ENCODE measurements around the gene PARK7. TPM values are rescaled to one million over a fixed set of nuclear protein-coding genes. Genes with fewer than 3 reads are reported as not detected.

The PARK7 gene
- total RNA-seq, 2 experiments from 2014 or later, result 429 to 457 TPM

GRCh38 chr1:8003438-8004112 lies 42.1 kb downstream of the PARK7 start:
- H3K4me3 Mint-ChIP-seq, result no peak overlapping the region
- H3K9me3 Mint-ChIP-seq, result no peaks in the 10 kb centered on the region
- ChIA-PET CTCF (interaction anchor here (1.2 kb wide), 1 partner anchor 14 kb away, joined by 4 read pairs; no protein-coding TSS in a partner anchor), POLR2A (no interaction called here)
- intact Hi-C loops (cut with micrococcal nuclease), result no loop called here
- no peak for DNase-seq
- H3K4me1 Mint-ChIP-seq (ENCODE audit: low read depth), result no peaks in the 10 kb centered on the region
- no peak overlapping the region for H3K27ac Mint-ChIP-seq
- peaks cover 12% of the 10 kb centered on the region for H3K36me3 Mint-ChIP-seq
- H3K27me3 Mint-ChIP-seq, result no peaks in the 10 kb centered on the region

DNA sequence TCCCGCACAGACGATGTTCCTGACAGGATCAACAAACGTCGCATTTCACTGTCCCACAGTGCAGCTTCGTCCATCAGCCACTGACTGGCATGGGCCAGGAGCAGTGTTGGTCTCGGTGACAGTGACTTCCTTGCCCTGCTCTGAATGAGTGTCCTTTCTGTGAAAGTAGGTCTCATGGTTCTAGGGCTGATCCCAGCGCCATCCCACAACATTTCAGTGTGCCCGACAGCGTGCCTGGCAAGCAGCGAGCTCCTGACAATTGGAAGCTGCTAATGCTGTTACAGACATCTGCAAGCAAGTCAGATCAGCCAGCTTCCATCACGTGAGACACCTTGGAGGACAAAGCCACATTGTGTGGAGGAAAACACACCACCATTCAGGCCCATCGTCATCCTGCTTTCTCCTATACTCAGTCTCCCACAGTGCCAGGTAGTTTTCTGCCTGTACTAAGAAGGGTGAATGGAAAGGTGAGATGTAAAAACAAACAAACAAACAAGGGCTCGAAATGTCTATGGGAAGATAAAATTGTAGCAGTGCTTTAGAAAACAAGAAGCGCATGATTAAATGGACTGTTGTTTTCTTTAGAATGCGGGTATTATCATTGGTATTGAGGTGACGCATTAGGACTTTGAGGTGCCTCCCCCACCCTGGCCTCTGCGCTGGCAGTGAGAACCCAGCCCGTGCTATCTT lies 42.7 kb downstream of the PARK7 start:
- no peaks in the 10 kb centered on the region for H3K27me3 Mint-ChIP-seq
- DNase-seq, result no peak
- H3K27ac Mint-ChIP-seq, result no peak overlapping the region
- CTCF ChIA-PET, result interaction anchor here (1.1 to 1.2 kb wide), 2 partner anchors 11 to 13 kb away, joined by 4 read pairs; no protein-coding TSS in a partner anchor
- no peaks in the 10 kb centered on the region for H3K9me3 Mint-ChIP-seq
- peaks cover 12% of the 10 kb centered on the region for H3K36me3 Mint-ChIP-seq
- H3K4me3 Mint-ChIP-seq, result no peak overlapping the region
- no peaks in the 10 kb centered on the region for H3K4me1 Mint-ChIP-seq (ENCODE audit: low read depth)
- intact Hi-C loops (cut with micrococcal nuclease), result no loop called here
- POLR2A ChIA-PET, result no interaction called here

DNA sequence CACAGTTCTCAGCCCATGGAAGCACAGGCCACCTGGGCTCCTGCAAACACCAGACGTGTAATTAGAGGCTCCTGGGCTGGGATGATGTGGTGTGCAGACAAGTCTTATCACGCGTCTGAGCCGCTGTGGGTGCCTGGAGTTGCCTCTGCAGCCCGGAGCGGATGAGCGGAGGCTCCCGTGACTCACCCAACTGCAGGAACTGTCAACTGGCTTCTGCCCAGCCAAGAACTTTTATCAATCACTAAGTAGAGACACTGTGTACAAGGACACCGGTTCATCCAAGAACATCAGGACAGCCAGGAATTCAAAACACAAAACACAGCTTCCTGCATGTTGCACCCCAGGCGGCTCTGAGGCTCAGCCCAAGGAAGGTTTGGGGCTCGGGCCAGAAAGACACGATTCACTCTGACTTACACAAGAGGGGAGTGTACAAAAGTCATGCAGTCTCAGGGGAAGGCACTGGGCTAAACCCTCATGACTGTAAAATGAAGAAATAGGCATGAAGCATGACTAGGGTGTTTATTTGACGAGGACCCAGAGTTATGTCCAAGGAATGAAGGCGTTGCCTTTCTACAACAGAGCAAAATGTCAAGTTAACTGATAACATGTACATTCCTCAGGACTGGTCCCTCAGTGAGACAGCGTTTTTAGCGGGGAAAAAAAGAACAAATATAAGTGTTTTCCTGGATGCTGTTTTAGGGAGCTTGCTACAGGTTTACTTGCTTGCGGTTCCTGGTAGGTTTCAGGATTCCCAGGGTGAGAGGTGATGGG lies 43.5 kb downstream of the PARK7 start:
- no peak for DNase-seq
- Mint-ChIP-seq H3K4me3 (no peak overlapping the region), H3K4me1 (ENCODE audit: low read depth) (no peaks in the 10 kb centered on the region), H3K27me3 (no peaks in the 10 kb centered on the region), H3K36me3 (peaks cover 12% of the 10 kb centered on the region), H3K27ac (no peak overlapping the region), H3K9me3 (no peaks in the 10 kb centered on the region)
- intact Hi-C loops (cut with micrococcal nuclease), result no loop called here
- CTCF ChIA-PET, result interaction anchor here (1.1 to 1.2 kb wide), 2 partner anchors 10 to 12 kb away, joined by 4 read pairs; no protein-coding TSS in a partner anchor
- POLR2A ChIA-PET, result no interaction called here

GRCh38 chr1:8006037-8006963 lies 44.8 kb downstream of the PARK7 start:
- H3K36me3 Mint-ChIP-seq, result peaks cover 10% of the 10 kb centered on the region
- no peaks in the 10 kb centered on the region for H3K4me1 Mint-ChIP-seq (ENCODE audit: low read depth)
- POLR2A ChIA-PET, result no interaction called here
- no peaks in the 10 kb centered on the region for H3K27me3 Mint-ChIP-seq
- CTCF ChIA-PET, result no interaction called here
- intact Hi-C loops (cut with micrococcal nuclease), result no loop called here
- no peak for DNase-seq
- H3K27ac Mint-ChIP-seq, result no peak overlapping the region
- no peak overlapping the region for H3K4me3 Mint-ChIP-seq
- no peaks in the 10 kb centered on the region for H3K9me3 Mint-ChIP-seq

- no peak overlapping the region for H3K27ac Mint-ChIP-seq
- H3K4me3 Mint-ChIP-seq, result no peak overlapping the region
- H3K36me3 Mint-ChIP-seq, result peaks cover 1% of the 10 kb centered on the region
- no peaks in the 10 kb centered on the region for H3K4me1 Mint-ChIP-seq (ENCODE audit: low read depth)
- H3K9me3 Mint-ChIP-seq, result no peaks in the 10 kb centered on the region
- intact Hi-C loops (cut with micrococcal nuclease), result no loop called here
- DNase-seq, result no peak
- no peaks in the 10 kb centered on the region for H3K27me3 Mint-ChIP-seq
- ChIA-PET CTCF (no interaction called here), POLR2A (no interaction called here)
Measured at GRCh38 chr1:8009043-8010002, 47.8 kb downstream of the PARK7 start.

DNA sequence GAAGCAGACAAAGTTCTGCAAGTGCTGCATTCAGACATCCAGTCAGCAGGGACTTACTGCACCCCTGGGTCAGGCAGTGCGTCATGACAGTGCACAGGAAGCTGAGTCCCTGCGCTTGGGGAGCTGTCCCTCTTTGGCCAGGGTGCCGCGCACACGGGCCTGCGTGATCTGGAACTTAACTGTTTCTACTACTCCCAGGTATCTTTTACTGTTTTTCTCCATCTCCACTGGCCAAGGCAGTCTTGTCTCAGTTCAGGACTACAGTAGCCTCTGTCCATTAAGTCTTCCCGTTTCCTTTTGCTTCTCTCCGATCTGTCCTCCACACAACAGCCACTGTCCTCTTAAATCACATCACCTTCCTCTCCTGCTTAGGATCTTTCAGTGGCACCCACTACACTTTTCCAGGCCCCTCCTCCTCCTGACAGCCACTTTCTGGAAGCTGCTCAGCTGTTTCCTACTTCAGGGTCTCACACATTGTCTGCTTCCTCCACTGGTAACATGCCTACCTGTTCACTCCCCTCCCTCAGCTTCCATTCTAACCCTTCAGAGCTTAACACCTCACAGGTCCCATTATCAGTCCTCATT lies 48.7 kb downstream of the PARK7 start:
- no peaks in the 10 kb centered on the region for H3K9me3 Mint-ChIP-seq
- H3K36me3 Mint-ChIP-seq, result no peaks in the 10 kb centered on the region
- H3K4me3 Mint-ChIP-seq, result no peak overlapping the region
- peaks cover 2% of the 10 kb centered on the region for H3K4me1 Mint-ChIP-seq (ENCODE audit: low read depth)
- intact Hi-C loops (cut with micrococcal nuclease), result no loop called here
- no peaks in the 10 kb centered on the region for H3K27me3 Mint-ChIP-seq
- no peak for DNase-seq
- CTCF ChIA-PET, result interaction anchor here (8.8 kb wide), 1 partner anchor 306 kb away, joined by 131 read pairs; the partner anchor contains the start of gene SLC45A1
- no peak overlapping the region for H3K27ac Mint-ChIP-seq
- POLR2A ChIA-PET, result no interaction called here

- CTCF ChIA-PET, result interaction anchor here (0.7 to 9.5 kb wide), 3 partner anchors 37 to 338 kb away, joined by 3 to 156 read pairs (median 131); partner anchors contain the start of gene SLC45A1
- H3K36me3 Mint-ChIP-seq, result no peaks in the 10 kb centered on the region
- H3K27me3 Mint-ChIP-seq, result no peaks in the 10 kb centered on the region
- H3K4me1 Mint-ChIP-seq (ENCODE audit: low read depth), result peaks cover 2% of the 10 kb centered on the region
- POLR2A ChIA-PET, result no interaction called here
- DNase-seq, result no peak
- H3K27ac Mint-ChIP-seq, result no peak overlapping the region
- intact Hi-C loops (cut with micrococcal nuclease), result no loop called here
- no peak overlapping the region for H3K4me3 Mint-ChIP-seq
- no peaks in the 10 kb centered on the region for H3K9me3 Mint-ChIP-seq
Measured at GRCh38 chr1:8011016-8011415, 49.5 kb downstream of the PARK7 start.

DNA sequence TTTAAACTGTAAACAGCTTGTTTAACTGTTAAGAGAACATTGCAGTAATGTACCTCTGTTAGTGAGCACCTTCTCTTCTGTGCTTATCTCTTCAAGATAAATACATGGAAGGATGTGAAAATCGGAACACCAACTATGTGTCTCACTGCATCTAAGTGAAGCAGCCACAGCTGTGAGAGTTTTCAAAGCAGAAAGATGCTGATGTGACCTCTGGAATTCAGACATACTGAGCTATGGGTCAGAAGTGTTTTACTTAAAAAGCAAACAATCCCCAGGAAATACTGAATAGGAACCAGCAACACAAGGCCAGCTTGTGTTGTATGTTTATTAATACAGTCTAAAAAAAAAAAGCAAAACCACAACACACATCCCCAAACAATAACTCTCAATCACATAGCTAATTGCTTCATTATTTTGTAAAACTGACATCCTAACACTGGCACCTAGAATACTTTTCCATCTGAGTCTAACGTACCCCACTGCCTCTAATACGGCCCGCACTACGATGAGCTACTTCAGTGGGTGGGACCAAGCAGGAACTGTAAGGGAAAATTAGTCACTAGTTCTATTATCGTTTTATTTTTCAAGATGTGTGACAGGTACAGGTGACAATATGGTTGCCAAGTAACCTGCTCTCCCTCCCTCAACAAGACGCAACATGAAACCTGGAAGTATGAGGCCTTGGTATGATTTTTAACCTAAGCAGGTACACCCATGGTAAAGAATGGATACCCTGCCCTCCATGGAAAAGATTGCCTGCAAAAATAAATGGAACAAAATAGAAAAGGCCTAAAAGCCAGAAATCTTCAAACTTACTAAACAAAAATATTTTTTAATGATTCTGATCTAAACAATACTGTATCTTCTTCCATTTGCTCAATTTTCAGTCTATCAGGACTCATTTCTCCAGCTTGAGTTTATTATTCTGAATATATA lies 50.7 kb downstream of the PARK7 start:
- Mint-ChIP-seq H3K27ac (no peak overlapping the region), H3K9me3 (no peaks in the 10 kb centered on the region), H3K4me1 (ENCODE audit: low read depth) (peaks cover 2% of the 10 kb centered on the region), H3K27me3 (peaks cover 5% of the 10 kb centered on the region), H3K36me3 (no peaks in the 10 kb centered on the region), H3K4me3 (no peak overlapping the region)
- ChIA-PET POLR2A (interaction anchor here (0.7 to 0.9 kb wide), 2 partner anchors 34 to 334 kb away, joined by 3 to 4 read pairs; no protein-coding TSS in a partner anchor), CTCF (interaction anchor here (0.7 to 9.5 kb wide), 7 partner anchors 18 to 472 kb away, joined by 3 to 156 read pairs (median 3); partner anchors contain the start of gene SLC45A1)
- intact Hi-C loops (cut with micrococcal nuclease), result no loop called here
- DNase-seq, result no peak

DNA sequence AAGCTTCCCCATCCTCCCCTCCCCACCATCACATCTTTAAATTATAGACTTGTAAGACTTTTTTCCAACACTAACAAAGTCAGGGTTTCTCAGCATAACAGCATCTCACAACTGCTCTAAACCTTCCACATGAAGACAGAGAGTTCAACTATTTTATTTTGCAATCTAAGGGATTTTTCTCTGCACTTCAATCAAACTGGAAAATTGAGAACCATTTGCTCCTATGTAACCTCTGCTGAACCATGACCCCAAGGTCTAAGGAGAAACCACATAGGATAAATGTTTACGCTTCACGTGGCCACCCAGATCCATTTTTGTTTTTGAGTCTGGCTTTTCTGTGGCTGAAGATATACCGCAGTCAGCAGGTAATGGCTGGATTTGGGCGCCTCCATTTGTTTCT lies 51.4 kb downstream of the PARK7 start:
- DNase-seq, result no peak
- Mint-ChIP-seq H3K4me1 (ENCODE audit: low read depth) (peaks cover 2% of the 10 kb centered on the region), H3K36me3 (no peaks in the 10 kb centered on the region), H3K27ac (no peak overlapping the region), H3K9me3 (no peaks in the 10 kb centered on the region), H3K4me3 (no peak overlapping the region), H3K27me3 (peaks cover 9% of the 10 kb centered on the region)
- ChIA-PET CTCF (interaction anchor here (1.1 to 9.5 kb wide), 6 partner anchors 18 to 836 kb away, joined by 3 to 156 read pairs (median 13); partner anchors contain the start of gene SLC45A1), POLR2A (no interaction called here)
- intact Hi-C loops (cut with micrococcal nuclease), result no loop called here

GRCh38 chr1:8013399-8013798 lies 51.9 kb downstream of the PARK7 start:
- no peak overlapping the region for H3K4me3 Mint-ChIP-seq
- H3K9me3 Mint-ChIP-seq, result no peaks in the 10 kb centered on the region
- H3K4me1 Mint-ChIP-seq (ENCODE audit: low read depth), result peaks cover 2% of the 10 kb centered on the region
- DNase-seq, result no peak
- H3K27me3 Mint-ChIP-seq, result peaks cover 12% of the 10 kb centered on the region
- POLR2A ChIA-PET, result no interaction called here
- H3K36me3 Mint-ChIP-seq, result no peaks in the 10 kb centered on the region
- CTCF ChIA-PET, result interaction anchor here (2.3 to 9.5 kb wide), 5 partner anchors 17 to 836 kb away, joined by 21 to 156 read pairs (median 41); partner anchors contain the start of gene SLC45A1
- no peak overlapping the region for H3K27ac Mint-ChIP-seq
- intact Hi-C loops (cut with micrococcal nuclease), result no loop called here
